ENCODE results near the gene ANKIB1. TPM values are rescaled to one million over a fixed set of nuclear protein-coding genes. Genes with fewer than 3 reads are reported as not detected.
"Not testable (repeated sequence)": the region's sequence is repeated elsewhere in the genome, so short reads cannot be mapped to it uniquely, and the experiment has no call there.

The ANKIB1 gene
- total RNA-seq, 1 donor from 2014 or later, result 33.2 TPM

- no peak for DNase-seq (ENCODE audit: low read depth, low spot score)
Observed at GRCh38 chr7:92402920-92403759, 157.4 kb downstream of the ANKIB1 start.

GRCh38 chr7:92403760-92404074 lies 157.9 kb downstream of the ANKIB1 start:
- DNase-seq (ENCODE audit: low read depth, low spot score), result no peak

- DNase-seq (ENCODE audit: low read depth, low spot score), result no peak
Observed at GRCh38 chr7:92404170-92404614, 158.4 kb downstream of the ANKIB1 start.

GRCh38 chr7:92409357-92409756 lies 163.6 kb downstream of the ANKIB1 start:
- DNase-seq (ENCODE audit: low read depth, low spot score), result no peak

GRCh38 chr7:92410162-92410561 lies 164.4 kb downstream of the ANKIB1 start:
- not testable (repeated sequence) for DNase-seq (ENCODE audit: low read depth, low spot score)

- no peak for DNase-seq (ENCODE audit: low read depth, low spot score)
Observed at GRCh38 chr7:92412745-92413144, 167.0 kb downstream of the ANKIB1 start.

- DNase-seq (ENCODE audit: low read depth, low spot score), result no peak
Observed at GRCh38 chr7:92413550-92413949, 167.8 kb downstream of the ANKIB1 start.

- DNase-seq (ENCODE audit: low read depth, low spot score), result no peak
Observed at GRCh38 chr7:92415225-92415624, 169.5 kb downstream of the ANKIB1 start.

- DNase-seq (ENCODE audit: low read depth, low spot score), result no peak
Observed at GRCh38 chr7:92417913-92418312, 172.1 kb downstream of the ANKIB1 start.

- no peak for DNase-seq (ENCODE audit: low read depth, low spot score)
Observed at GRCh38 chr7:92421676-92422435, 176.1 kb downstream of the ANKIB1 start.

- DNase-seq (ENCODE audit: low read depth, low spot score), result no peak
Observed at GRCh38 chr7:92422926-92423325, 177.2 kb downstream of the ANKIB1 start.

- DNase-seq (ENCODE audit: low read depth, low spot score), result no peak
Observed at GRCh38 chr7:92423710-92424131, 177.9 kb downstream of the ANKIB1 start.

GRCh38 chr7:92425311-92425947 lies 179.7 kb downstream of the ANKIB1 start:
- no peak for DNase-seq (ENCODE audit: low read depth, low spot score)

GRCh38 chr7:92427193-92427592 lies 181.4 kb downstream of the ANKIB1 start:
- DNase-seq (ENCODE audit: low read depth, low spot score), result no peak

GRCh38 chr7:92432299-92432946 lies 186.6 kb downstream of the ANKIB1 start:
- DNase-seq (ENCODE audit: low read depth, low spot score), result no peak

GRCh38 chr7:92433019-92433418 lies 187.2 kb downstream of the ANKIB1 start:
- no peak for DNase-seq (ENCODE audit: low read depth, low spot score)

- no peak for DNase-seq (ENCODE audit: low read depth, low spot score)
Observed at GRCh38 chr7:92435542-92435941, 189.8 kb downstream of the ANKIB1 start.

- no peak for DNase-seq (ENCODE audit: low read depth, low spot score)
Observed at GRCh38 chr7:92436612-92437445, 191.1 kb downstream of the ANKIB1 start.

GRCh38 chr7:92437956-92438491 lies 192.2 kb downstream of the ANKIB1 start:
- DNase-seq (ENCODE audit: low read depth, low spot score), result no peak

- not testable (repeated sequence) for DNase-seq (ENCODE audit: low read depth, low spot score)
Observed at GRCh38 chr7:92442720-92443119, 196.9 kb downstream of the ANKIB1 start.
